H1 (cell line): Measurements from ENCODE around the gene ATE1. TPM values are rescaled to one million over a fixed set of nuclear protein-coding genes. Genes with fewer than 3 reads are reported as not detected.

ENCODE experiments used
- MAFK ChIP-seq: IDR thresholded peaks from 2 replicates; pipeline ENCODE4 v1.6.1; 2012; ENCODE audit warnings: low read depth, mild to moderate bottlenecking, improper control_type of control experiment, low read length
- SP1 ChIP-seq: IDR thresholded peaks from 2 replicates; pipeline ENCODE4 v1.6.1; 2011; ENCODE audit warnings: low read depth, low read length
- TBP ChIP-seq: IDR thresholded peaks from 2 replicates; pipeline ENCODE4 v1.6.1; 2011; ENCODE audit warnings: low read depth, low read length, improper control_type of control experiment
- TCF12 ChIP-seq: IDR thresholded peaks from 2 replicates; pipeline ENCODE4 v1.6.1; 2011; ENCODE audit warnings: low read depth, mild to moderate bottlenecking, low read length
- polyA plus RNA-seq, 7 experiments: library from polyadenylated mRNA; depleted of rRNA in 3 of 7; stranded (reverse) in 5 of 7; unstranded in 2 of 7; fragments of >200 nt in 5 of 7; fragments of 200-250 nt in 2 of 7; gene quantifications; 1 replicate in 5 of 7; 2 replicates in 1 of 7; 4 replicates in 1 of 7; pipeline versions ENCODE4 v1.2.1 to v1.2.3, GENCODE V29; 2011 to 2013; ENCODE audit warnings: missing spikeins in 2 of 7, mixed read lengths in 2 of 7
- total RNA-seq: library from RNA; stranded (reverse); fragmentation: NEBNext Ultra II Directional; extraction: Animal tissue kit (Norgen Biotek cat#: 25700); gene quantifications from 2 replicates; pipeline ENCODE4 v1.2.1, GENCODE V29; 2021

ATE1 gene
- total and polyA plus RNA-seq, 2 of the 8 experiments (the other 6 are each of a cell fraction or from before 2014, with no cell fraction given): 8.8 to 26.9 TPM

GRCh38 chr10:121959671-121960070 is 31.8 kb upstream of the ATE1 start (continued):
- TF ChIP-seq MAFK: no peak
- no peak for TF ChIP-seq TCF12
- no peak for TF ChIP-seq SP1
- no peak for TF ChIP-seq TBP
